ENCODE measurements around the gene MBLAC1.

MBLAC1 gene

GRCh38 chr7:100095704-100096103 is 31.1 kb upstream of the MBLAC1 start:
- no peak for DNase-seq (ENCODE audit: low read depth, low spot score)

GRCh38 chr7:100098913-100099312 is 27.9 kb upstream of the MBLAC1 start:
- DNase-seq (ENCODE audit: low read depth, low spot score) = no peak

DNA sequence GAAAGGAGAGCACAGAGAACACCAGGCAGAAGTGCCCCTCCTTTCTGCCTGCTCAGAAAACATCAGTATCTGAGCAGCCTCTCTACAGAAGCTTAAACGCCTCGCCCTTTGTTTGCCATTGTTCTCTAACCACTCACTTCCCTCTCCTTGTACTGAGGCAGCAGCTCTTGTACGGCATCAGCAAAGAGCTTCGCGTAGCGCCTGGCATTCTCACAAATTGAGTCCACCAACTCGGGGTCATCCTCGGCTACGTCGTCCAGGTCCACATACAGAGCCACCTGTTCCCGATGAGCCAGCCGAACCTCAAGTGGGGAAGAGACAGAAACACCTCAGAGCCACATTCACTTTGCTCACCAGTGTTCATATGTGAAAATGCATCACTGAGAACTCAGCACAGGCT is 27.3 kb upstream of the MBLAC1 start:
- DNase-seq (ENCODE audit: low read depth, low spot score) = no peak

DNA sequence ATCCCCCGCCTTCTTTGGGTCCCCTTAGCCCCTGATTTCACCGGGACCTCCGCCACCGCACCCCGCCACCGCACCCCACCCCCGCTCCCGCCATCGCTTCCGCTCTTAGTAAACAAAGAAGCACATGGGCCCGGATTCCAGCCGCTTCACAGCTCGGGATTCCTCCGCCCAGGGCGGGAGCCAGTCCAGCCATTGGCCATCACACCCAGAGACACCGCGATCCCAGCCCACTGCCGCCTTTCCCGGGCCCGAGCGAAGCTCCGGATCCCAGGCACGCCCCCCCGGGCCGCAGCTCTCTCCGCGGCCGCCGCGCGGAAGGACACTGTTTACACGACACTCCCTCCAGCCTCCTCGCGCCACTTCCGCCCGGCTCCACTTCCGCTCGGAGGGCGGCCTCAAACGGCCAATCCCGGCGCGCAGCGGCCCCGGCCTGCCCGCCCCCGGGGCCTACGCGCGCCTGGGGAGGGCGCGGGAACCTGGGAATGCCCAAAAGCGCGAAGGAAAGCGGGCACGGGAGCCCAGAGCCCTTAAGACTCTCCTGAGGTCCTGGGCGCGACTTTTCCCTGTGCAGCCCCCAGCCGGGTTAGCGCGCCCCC is 26.2 kb upstream of the MBLAC1 start:
- DNase-seq (ENCODE audit: low read depth, low spot score) = peak; percentile 69

DNA sequence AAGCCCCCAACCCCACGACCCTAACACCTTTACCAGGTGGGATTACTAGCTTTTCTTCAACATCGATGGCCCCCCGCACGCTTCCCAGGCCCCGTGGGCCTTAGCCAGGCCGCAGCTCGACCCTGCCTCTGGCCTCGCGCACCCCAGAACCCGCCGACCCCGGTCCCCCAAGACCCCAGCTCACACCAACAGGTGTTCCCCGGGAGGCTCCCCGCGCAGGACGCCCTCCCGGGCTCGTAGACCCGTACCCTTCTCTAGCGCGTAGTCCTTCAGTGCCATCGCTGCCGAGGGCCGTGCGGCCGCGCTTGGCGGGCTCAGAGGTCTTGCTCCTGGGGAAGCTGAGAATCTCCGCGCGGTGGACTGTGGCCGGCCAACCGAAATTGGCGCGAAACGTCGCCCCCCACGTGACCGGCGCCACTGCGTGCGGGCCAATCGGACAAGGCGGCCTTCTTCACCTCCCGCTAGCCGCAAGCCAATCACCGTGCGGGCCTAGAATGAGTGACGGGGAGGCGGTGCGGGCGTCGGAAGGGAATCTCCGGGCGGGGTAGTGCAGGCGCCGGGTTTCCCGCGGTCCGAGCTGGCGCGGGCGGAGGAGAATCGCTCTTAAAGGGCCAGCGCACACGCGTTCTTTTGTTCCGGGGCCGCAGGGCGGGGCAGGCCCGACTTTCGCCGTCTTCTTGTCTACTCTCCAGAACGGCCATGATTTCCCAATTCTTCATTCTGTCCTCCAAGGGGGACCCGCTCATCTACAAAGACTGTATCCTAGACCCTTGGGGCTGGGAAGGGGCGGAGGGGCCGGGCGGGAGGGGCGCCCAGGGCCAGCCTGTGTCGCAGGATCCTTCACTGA is 25.5 kb upstream of the MBLAC1 start, which contains the start of the genes AP4M1 and MCM7:
Gene AP4M1 (plus strand): TSS at position 628 of the 847 bp plus-strand sequence. CDS start 72 bp downstream, at position 700.
Gene MCM7 (minus strand): TSS at position 382 of the 847 bp plus-strand sequence. CDS start 103 bp downstream, at position 279.
- peak; percentile 94 for DNase-seq (ENCODE audit: low read depth, low spot score)

DNA sequence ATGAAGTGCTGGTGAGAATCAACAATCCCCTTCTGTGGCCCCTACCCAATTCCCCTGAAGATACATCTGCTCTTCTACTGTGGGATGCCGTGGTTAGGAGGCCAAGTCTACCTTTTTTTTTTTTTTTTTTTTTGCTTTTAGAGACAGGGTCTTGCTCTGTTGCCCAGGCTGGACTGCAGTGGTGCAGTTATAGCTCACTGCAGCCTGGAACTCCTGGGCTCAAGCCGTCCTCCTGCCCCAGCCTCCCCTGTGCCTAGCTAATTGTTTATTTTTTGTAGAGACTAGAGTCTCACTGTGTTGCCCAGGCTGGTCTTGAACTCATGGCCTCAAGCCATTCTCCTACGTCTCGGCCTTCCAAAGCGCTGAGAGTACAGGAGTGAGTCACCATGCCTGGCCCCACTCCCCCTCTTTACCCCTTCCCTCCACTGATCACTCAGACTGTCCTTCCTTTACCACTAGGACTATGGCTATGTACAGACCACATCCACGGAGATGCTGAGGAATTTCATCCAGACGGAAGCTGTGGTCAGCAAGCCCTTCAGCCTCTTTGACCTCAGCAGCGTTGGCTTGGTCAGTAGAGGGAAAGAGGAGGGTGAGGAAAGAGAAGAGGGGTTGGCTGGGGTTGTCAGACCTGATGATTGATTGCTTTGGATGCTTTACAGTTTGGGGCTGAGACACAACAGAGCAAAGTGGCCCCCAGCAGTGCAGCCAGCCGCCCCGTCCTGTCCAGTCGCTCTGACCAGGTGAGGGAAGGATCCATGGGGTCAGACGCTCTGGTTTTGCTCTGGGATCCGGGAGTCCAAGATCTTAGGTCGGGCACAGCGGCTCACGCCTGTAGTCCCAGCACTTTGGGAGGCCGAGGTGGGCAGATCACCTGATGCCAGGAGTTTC is 23.6 kb upstream of the MBLAC1 start:
- no peak for DNase-seq (ENCODE audit: low read depth, low spot score)

DNA sequence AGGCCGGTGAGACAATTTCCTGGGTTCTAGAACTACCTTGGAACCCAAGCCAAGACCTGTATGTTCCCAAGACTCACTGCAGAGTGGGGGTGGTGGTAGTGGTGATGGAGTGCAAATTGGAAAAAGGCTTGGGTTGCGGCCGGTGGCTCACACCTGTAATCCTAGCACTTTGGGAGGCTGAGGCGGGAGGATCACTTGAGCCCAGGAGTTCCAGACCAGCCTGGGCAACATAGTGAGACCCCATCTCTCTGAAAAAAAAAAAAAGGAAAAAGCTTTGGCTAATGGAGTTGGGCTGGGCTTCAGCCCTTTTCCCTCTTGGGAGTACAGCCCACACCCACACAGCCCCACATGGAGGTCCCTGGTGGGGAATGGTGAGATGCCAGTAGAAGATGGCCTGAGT is 21.2 kb upstream of the MBLAC1 start:
- DNase-seq (ENCODE audit: low read depth, low spot score) = no peak

- DNase-seq (ENCODE audit: low read depth, low spot score) = no peak
These were observed 20.1 kb upstream of the MBLAC1 start for GRCh38 chr7:100106633-100107032.

DNA sequence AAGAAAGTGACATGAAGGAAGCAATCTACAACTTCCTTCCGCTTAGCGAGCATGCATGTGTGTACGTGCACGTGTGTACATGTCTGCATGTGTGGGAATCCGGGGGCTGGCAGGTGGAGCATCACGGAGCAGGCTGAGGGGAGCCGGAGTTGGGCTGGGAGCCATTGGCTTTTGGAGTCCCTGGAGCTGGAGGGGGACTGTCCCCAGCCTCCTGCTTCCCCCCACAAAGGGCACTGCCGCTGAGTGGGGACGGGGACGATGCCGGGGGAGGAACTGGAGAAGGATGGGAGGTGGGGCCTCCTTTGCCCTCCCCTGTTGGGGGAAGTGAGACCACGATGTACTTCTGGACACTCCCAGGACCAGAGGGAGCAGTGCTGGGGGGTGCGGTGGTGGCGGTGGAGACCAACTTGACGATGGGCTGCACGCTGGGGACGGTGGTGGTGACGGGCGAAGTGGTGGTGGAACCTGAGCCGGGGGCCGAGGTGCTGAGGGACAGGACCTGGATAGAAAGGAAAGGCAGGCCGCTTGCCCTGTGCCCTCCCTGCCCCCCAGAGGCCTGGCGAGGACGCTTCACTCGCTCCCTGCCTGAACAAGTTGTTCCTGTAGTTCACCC is 19.5 kb upstream of the MBLAC1 start:
- DNase-seq (ENCODE audit: low read depth, low spot score) = no peak

DNA sequence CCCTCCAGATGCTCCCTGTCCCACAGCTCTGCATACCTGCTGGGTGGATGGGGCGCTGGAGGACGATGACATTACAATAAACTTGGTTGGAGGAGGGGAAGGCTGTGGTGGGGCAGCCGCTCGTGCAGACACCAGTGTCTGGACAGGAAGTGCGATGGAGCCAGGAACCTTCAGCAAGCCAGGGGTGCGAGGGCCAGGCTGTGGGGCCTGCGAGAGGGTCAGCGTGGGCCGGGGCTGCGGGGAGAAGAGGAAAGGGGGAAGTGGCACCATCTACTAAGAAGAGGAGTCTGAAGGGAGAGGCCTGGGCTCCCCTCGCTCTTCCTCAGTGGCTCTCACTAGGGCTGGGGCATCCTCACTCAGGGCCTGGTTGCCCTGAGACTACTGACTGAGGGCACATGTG is 18.9 kb upstream of the MBLAC1 start:
- no peak for DNase-seq (ENCODE audit: low read depth, low spot score)

DNA sequence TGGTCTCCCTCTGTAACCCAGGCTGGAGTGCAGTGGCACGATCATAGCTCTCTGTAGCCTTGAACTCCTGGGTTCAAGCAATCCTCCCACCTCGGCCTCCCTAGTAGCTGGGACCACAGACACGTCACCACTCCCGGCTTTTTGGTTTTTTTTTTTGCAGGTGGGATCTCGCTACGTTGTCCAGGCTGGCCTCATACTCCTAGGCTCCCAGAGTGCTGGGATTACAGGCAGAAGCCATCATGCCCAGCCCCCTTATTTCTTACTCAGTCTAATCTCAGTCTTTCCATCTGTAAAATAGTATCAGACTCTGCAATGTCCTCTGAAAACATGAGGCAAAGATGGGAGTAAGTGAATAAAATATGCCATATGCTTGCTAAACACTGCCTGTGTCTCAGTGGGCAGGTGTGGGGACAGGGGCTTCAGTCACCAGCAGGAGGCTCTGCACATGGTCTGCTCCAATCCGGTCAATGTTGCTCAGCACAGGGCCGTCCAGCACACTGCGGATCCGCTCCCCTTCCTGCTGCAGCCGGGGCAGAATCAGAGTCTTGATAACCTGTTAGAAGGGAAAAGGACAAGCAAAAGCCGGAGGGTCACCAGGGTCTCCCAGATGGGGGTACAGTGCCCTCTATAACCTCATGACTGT is 17.1 kb upstream of the MBLAC1 start:
- DNase-seq (ENCODE audit: low read depth, low spot score) = no peak

DNA sequence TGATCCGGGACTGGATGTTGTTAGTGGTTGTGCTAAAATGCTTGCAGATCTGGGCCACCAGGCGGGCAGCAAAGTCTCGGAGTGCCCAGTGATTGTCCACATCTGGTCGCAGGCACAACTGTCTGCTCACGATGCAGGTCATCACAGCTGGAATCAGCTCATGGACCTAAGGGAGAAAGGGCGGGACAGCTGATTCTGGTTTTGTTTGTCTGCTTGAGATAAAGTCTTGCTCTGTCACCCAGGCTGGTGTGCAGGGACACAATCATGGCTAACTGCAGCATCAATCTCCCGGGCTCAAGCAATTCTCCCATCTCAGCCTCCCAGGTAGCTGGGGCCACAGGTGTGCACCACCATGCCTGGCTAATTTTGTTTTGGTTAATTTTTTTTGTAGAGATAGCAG is 15.6 kb upstream of the MBLAC1 start:
- DNase-seq (ENCODE audit: low read depth, low spot score) = no peak

DNA sequence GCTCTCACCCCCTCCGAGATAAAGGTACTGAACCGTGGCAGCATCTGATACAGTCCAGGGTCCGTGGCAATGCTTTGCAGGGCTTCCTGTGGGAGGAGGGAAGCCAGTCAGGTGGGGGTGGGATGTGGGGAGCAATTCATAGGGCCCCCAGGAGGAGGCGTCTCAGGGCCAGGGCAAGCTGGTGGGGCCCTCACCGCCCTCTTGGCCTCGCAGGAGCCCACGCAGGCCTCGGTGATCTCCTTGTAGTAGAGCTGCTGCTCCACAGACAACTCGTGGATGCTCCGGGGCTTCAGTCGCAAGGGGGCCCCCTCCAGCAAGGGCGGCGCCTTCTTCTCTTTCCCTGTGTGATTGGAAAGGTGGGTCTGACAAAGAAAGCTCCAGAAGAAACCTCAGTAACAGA is 14.9 kb upstream of the MBLAC1 start:
- DNase-seq (ENCODE audit: low read depth, low spot score) = no peak

- no peak for DNase-seq (ENCODE audit: low read depth, low spot score)
These were observed 11.7 kb upstream of the MBLAC1 start for GRCh38 chr7:100115026-100115425.

DNA sequence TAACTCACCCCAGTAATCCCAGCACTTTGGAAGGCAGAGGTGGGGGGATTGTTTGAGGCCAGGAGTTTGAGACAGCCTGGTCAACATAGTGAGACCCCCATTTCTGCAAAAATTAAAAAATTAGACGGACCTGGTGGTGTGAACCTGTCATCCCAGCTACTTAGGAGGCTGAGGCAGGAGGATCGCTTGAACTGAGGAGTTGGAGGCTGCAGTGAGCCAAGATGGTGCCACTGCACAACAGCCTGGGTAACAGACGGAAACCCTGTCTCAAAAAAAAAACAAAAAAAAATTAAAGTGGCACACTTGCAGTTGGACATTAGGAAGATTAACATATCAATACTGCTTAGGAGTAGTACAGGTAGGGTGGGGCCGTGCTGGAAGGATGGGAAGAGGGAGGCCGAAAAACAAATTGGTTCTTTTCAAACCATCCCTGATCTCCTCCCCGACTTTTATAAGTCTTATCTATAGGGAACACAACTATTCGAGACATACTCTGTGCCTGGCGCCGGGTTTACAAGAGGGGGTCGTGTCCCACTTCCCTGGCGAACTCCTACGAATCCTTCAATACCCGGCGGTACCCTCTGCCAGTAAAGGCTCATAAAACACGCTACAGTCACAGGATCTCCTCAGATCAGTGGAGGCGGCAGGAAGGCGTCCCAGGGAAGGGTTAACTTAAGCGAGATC is 8.2 kb upstream of the MBLAC1 start:
- DNase-seq (ENCODE audit: low read depth, low spot score) = no peak

DNA sequence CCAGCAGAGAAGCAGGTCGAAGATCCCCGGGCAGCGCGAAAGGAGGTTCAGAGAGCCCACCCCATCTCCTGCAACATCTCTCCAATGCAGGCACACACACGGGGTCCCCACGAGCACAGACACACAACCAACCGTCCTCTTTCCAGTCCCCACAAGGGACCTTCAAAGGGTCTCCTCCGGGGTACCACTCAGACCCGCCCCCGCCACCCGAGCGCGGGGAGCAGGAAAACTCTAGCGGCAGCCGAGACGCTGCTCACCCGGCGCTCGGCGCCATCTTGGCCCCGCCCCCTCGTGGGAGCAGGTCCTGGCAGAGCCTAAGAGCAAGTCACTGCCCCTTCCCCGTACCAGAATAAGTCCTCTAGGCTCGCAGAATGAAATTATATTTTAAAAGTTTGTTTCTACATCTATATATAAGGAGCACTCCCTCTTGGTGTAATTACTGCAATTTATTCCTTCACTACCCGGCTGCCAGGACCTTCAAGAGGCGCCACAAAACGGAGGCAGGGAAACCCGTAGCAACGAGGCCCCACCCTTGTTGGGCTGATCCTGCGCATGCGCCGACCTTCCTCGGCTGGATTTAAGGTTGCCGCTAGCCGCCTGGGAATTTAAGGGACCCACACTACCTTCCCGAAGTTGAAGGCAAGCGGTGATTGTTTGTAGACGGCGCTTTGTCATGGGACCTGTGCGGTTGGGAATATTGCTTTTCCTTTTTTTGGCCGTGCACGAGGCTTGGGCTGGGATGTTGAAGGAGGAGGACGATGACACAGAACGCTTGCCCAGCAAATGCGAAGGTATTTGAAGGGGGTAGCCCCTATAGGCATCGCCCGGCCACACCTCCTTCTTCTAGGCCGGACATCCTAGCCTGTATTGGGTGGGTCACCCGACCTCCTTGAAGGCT is 7.4 kb upstream of the MBLAC1 start, which contains the start of the genes CNPY4 and TAF6:
Gene CNPY4 (plus strand): TSS at position 563 of the 898 bp plus-strand sequence. CDS start 111 bp downstream, at position 674.
Gene TAF6 (minus strand): TSS at position 287 of the 898 bp plus-strand sequence. CDS start 5,149 bp downstream, outside the sequence.
- DNase-seq (ENCODE audit: low read depth, low spot score) = peak; percentile 90

- peak; percentile 45 for DNase-seq (ENCODE audit: low read depth, low spot score)
These were observed 6.6 kb upstream of the MBLAC1 start for GRCh38 chr7:100119970-100120732.

DNA sequence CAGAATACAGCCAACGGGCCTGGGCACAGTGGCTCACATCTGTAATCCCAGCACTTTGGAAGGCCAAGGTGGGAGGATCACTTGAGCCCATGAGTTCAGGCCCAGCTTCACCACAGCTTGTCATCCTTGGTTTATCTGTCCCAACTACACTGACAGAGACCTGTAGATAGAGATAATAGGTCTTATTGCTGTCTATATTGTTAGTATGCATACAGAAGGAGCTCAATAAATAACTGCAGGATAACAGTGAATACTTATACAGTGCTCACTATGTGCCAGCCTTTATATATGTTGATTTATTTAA is 6.1 kb upstream of the MBLAC1 start:
- DNase-seq (ENCODE audit: low read depth, low spot score) = no peak

DNA sequence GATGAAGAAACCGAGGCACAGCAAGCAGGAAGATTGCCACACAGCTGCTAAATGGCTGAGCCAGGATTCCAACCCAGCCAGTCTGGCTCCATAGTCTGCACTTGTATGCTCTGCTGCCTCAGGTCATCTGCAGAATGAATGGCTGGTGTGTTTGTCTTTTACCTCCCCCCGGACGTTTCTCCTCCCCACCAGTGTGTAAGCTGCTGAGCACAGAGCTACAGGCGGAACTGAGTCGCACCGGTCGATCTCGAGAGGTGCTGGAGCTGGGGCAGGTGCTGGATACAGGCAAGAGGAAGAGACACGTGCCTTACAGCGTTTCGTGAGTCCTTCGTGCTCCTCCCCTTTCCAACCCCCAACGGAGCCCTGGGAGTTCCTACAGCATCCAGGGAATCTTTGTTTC is 4.7 kb upstream of the MBLAC1 start:
- no peak for DNase-seq (ENCODE audit: low read depth, low spot score)

Data from activated CD4-positive, CD25-positive, alpha-beta regulatory T cell treated with anti-CD3 and anti-CD28 coated beads, Interleukin-2, amount 50 U/mL, for 16 hours (primary cell).